Activated effector memory CD4-positive, alpha-beta T cell treated with anti-CD3 and anti-CD28 coated beads, Interleukin-2, amount 50 U/mL, for 16 hours (primary cell): ENCODE results near the gene RPS6KA2.

Experiments
- DNase-seq: peaks from one replicate; pipeline ENCODE4 v3.0.0-alpha.2; 2020

RPS6KA2 gene

GRCh38 chr6:166567813-166568212, 59.2 kb downstream of the RPS6KA2 start:
- no peak for DNase-seq

- DNase-seq: no peak
These were observed 59.9 kb downstream of the RPS6KA2 start for GRCh38 chr6:166567107-166567506.

GRCh38 chr6:166566026-166567011, 60.7 kb downstream of the RPS6KA2 start:
- DNase-seq: peak; percentile 44

- peak; percentile 56 for DNase-seq
These were observed 61.7 kb downstream of the RPS6KA2 start for GRCh38 chr6:166565084-166565967.

GRCh38 chr6:166563805-166564204, 63.2 kb downstream of the RPS6KA2 start:
- DNase-seq: no peak

GRCh38 chr6:166563200-166563599, 63.9 kb downstream of the RPS6KA2 start:
- no peak for DNase-seq

- DNase-seq: peak; percentile 44
These were observed 64.3 kb downstream of the RPS6KA2 start for GRCh38 chr6:166562726-166563125.

GRCh38 chr6:166561771-166562359, 65.2 kb downstream of the RPS6KA2 start:
- DNase-seq: no peak

GRCh38 chr6:166560222-166560621, 66.8 kb downstream of the RPS6KA2 start:
- DNase-seq: no peak

GRCh38 chr6:166559662-166560061, 67.4 kb downstream of the RPS6KA2 start:
- DNase-seq: no peak

GRCh38 chr6:166559211-166559610, 67.8 kb downstream of the RPS6KA2 start:
- DNase-seq: no peak

- no peak for DNase-seq
These were observed 68.7 kb downstream of the RPS6KA2 start for GRCh38 chr6:166558156-166559005.

- no peak for DNase-seq
These were observed 70.2 kb downstream of the RPS6KA2 start for GRCh38 chr6:166556863-166557322.

- no peak for DNase-seq
These were observed 70.7 kb downstream of the RPS6KA2 start for GRCh38 chr6:166556336-166556735.

- DNase-seq: no peak
These were observed 72.0 kb downstream of the RPS6KA2 start for GRCh38 chr6:166555086-166555485.

- DNase-seq: no peak
These were observed 72.7 kb downstream of the RPS6KA2 start for GRCh38 chr6:166554316-166554715.

GRCh38 chr6:166553563-166554271, 73.3 kb downstream of the RPS6KA2 start:
- DNase-seq: no peak

- no peak for DNase-seq
These were observed 74.5 kb downstream of the RPS6KA2 start for GRCh38 chr6:166552600-166552999.

GRCh38 chr6:166551754-166552495, 75.1 kb downstream of the RPS6KA2 start:
- DNase-seq: no peak

GRCh38 chr6:166546653-166547052, 80.4 kb downstream of the RPS6KA2 start:
- no peak for DNase-seq
